Loucy (cell line): ENCODE results near the gene ABHD12B.

Source experiments
- CTCF ChIP-seq: fragments of 200-600 bp; sonication (generic); conservative IDR thresholded peaks from 2 replicates; pipeline ENCODE4 v1.5.1; 2014; ENCODE audit warnings: mild to moderate bottlenecking, antibody characterized with exemption, low read length
- EZH2phosphoT487 ChIP-seq: fragments of 200-600 bp; IDR thresholded peaks from 2 replicates; pipeline ENCODE4 v1.6.1; 2018; ENCODE audit warnings: antibody characterized with exemption, mild to moderate bottlenecking, moderate library complexity, borderline replicate concordance

- TF ChIP-seq CTCF, result no peak
- no peak for TF ChIP-seq EZH2phosphoT487
Observed at GRCh38 chr14:50871914-50872732, at the start of gene ABHD12B.
